Neural progenitor cell (in vitro differentiated cells): ENCODE data around the gene GNG12. TPM values are rescaled to one million over a fixed set of nuclear protein-coding genes. Genes with fewer than 3 reads are reported as not detected.

ENCODE experiments used
- DNase-seq: peaks from one replicate; pipeline ENCODE4 v3.0.0-alpha.2; 2016; ENCODE audit warnings: low spot score
- H2AFZ ChIP-seq: fragments of 200-600 bp; sonication (generic); replicated peaks from 2 replicates; pipeline ENCODE4 v1.6.1; 2016; ENCODE audit warnings: antibody characterized with exemption
- H3F3A ChIP-seq: fragments of 200-600 bp; sonication (generic); 2 replicates; pipeline ENCODE4 v1.6.1; 2016; ENCODE audit warnings: antibody characterized with exemption, low read depth
- H3K27ac ChIP-seq: fragments of 200-600 bp; sonication (generic); 2 replicates; pipeline ENCODE4 v1.5.1; 2016; ENCODE audit warnings: mild to moderate bottlenecking
- H3K27me3 ChIP-seq: fragments of 200-600 bp; sonication (generic); 2 replicates; pipeline ENCODE4 v1.6.1; 2016; ENCODE audit warnings: mild to moderate bottlenecking, moderate library complexity
- H3K36me3 ChIP-seq: fragments of 200-600 bp; sonication (generic); 2 replicates; pipeline ENCODE4 v1.5.1; 2016
- H3K4me1 ChIP-seq: fragments of 200-600 bp; sonication (generic); 2 replicates; pipeline ENCODE4 v1.6.1; 2016; ENCODE audit warnings: mixed run types
- H3K4me2 ChIP-seq: fragments of 200-600 bp; sonication (generic); 2 replicates; pipeline ENCODE4 v1.6.1; 2016
- H3K4me3 ChIP-seq: fragments of 200-600 bp; sonication (generic); 2 replicates; pipeline ENCODE4 v1.5.1; 2016
- H3K79me2 ChIP-seq: fragments of 200-600 bp; sonication (generic); 2 replicates; pipeline ENCODE4 v1.6.1; 2016; ENCODE audit warnings: low read depth
- H3K9ac ChIP-seq: fragments of 200-600 bp; sonication (generic); 2 replicates; pipeline ENCODE4 v1.6.1; 2016
- H3K9me3 ChIP-seq: fragments of 200-600 bp; sonication (generic); 2 replicates; pipeline ENCODE4 v1.5.1; 2016; ENCODE audit warnings: low read depth
- H4K20me1 ChIP-seq: fragments of 200-600 bp; sonication (generic); 2 replicates; pipeline ENCODE4 v1.6.1; 2016; ENCODE audit warnings: low read depth
- H3K27ac Mint-ChIP-seq: 3 replicates; pipeline ENCODE4 v1.8.0; 2021; ENCODE audit warnings: mixed read lengths
- H3K27me3 Mint-ChIP-seq: 2 replicates; pipeline ENCODE4 v1.8.0; 2022; ENCODE audit warnings: low read depth, mild to moderate bottlenecking, inconsistent platforms, moderate library complexity, mixed read lengths; ENCODE audit not compliant: insufficient read depth
- H3K36me3 Mint-ChIP-seq: 3 replicates; pipeline ENCODE4 v1.8.0; 2021; ENCODE audit warnings: mixed read lengths
- H3K4me1 Mint-ChIP-seq: 3 replicates; pipeline ENCODE4 v1.8.0; 2021; ENCODE audit warnings: mixed read lengths
- H3K4me3 Mint-ChIP-seq: 3 replicates; pipeline ENCODE4 v1.8.0; 2021; ENCODE audit warnings: mild to moderate bottlenecking, moderate library complexity, mixed read lengths
- H3K9me3 Mint-ChIP-seq: 3 replicates; pipeline ENCODE4 v1.8.0; 2020; ENCODE audit warnings: mixed read lengths
- CTCF ChIP-seq: fragments of 200-600 bp; sonication (generic); IDR thresholded peaks from 2 replicates; pipeline ENCODE4 v1.5.1; 2017; ENCODE audit warnings: antibody characterized with exemption, mild to moderate bottlenecking
- EZH2 ChIP-seq: fragments of 200-600 bp; sonication (generic); IDR thresholded peaks from 2 replicates; pipeline ENCODE4 v1.6.1; 2017; ENCODE audit warnings: antibody characterized with exemption, mild to moderate bottlenecking, moderate library complexity
- EZH2phosphoT487 ChIP-seq: fragments of 200-600 bp; sonication (generic); IDR thresholded peaks from 2 replicates; pipeline ENCODE4 v1.6.1; 2017; ENCODE audit warnings: antibody characterized with exemption
- total RNA-seq: library from RNA; depleted of rRNA; stranded (reverse); fragments of >200 nt; gene quantifications from 2 replicates; pipeline ENCODE4 v1.2.3, GENCODE V29; 2015; ENCODE audit warnings: low replicate concordance

Gene GNG12
- total RNA-seq, 1 donor from 2014 or later, result 44.5 TPM

GRCh38 chr1:67879485-67879884, 46.2 kb upstream of the GNG12 start:
- no peaks in the 10 kb centered on the region for H3K27me3 ChIP-seq
- no peak overlapping the region for H2AFZ ChIP-seq
- H3K79me2 ChIP-seq, result no peaks in the 10 kb centered on the region
- no peak overlapping the region for H3K4me3 Mint-ChIP-seq
- peaks cover 3% of the 10 kb centered on the region for H3K9me3 Mint-ChIP-seq
- no peak overlapping the region for H3K27ac Mint-ChIP-seq
- no peaks in the 10 kb centered on the region for H3K36me3 Mint-ChIP-seq
- H4K20me1 ChIP-seq, result no peaks in the 10 kb centered on the region
- H3K9me3 ChIP-seq, result no peaks in the 10 kb centered on the region
- no peak overlapping the region for H3K9ac ChIP-seq
- H3K4me3 ChIP-seq, result no peak overlapping the region
- H3K4me1 ChIP-seq, result no peaks in the 10 kb centered on the region
- DNase-seq, result no peak
- H3F3A ChIP-seq, result no peaks in the 10 kb centered on the region
- no peak overlapping the region for H3K27ac ChIP-seq
- no peaks in the 10 kb centered on the region for H3K27me3 Mint-ChIP-seq
- H3K4me2 ChIP-seq, result no peak overlapping the region
- no peaks in the 10 kb centered on the region for H3K36me3 ChIP-seq
- no peak for TF ChIP-seq EZH2
- no peak for TF ChIP-seq CTCF
- TF ChIP-seq EZH2phosphoT487, result no peak
- H3K4me1 Mint-ChIP-seq, result peaks cover 4% of the 10 kb centered on the region

GRCh38 chr1:67874501-67875111, 41.3 kb upstream of the GNG12 start:
- H4K20me1 ChIP-seq, result no peaks in the 10 kb centered on the region
- H3K4me3 Mint-ChIP-seq, result no peak overlapping the region
- no peak overlapping the region for H3K4me2 ChIP-seq
- H3K27me3 ChIP-seq, result no peaks in the 10 kb centered on the region
- no peak overlapping the region for H2AFZ ChIP-seq
- H3K4me3 ChIP-seq, result no peak overlapping the region
- no peaks in the 10 kb centered on the region for H3K27me3 Mint-ChIP-seq
- no peaks in the 10 kb centered on the region for H3K36me3 ChIP-seq
- peaks cover 3% of the 10 kb centered on the region for H3K9me3 Mint-ChIP-seq
- H3K27ac ChIP-seq, result no peak overlapping the region
- H3K27ac Mint-ChIP-seq, result no peak overlapping the region
- H3F3A ChIP-seq, result no peaks in the 10 kb centered on the region
- H3K79me2 ChIP-seq, result no peaks in the 10 kb centered on the region
- no peak for DNase-seq
- H3K9me3 ChIP-seq, result no peaks in the 10 kb centered on the region
- no peak for TF ChIP-seq CTCF
- no peak for TF ChIP-seq EZH2phosphoT487
- no peak for TF ChIP-seq EZH2
- H3K9ac ChIP-seq, result no peak overlapping the region
- H3K36me3 Mint-ChIP-seq, result no peaks in the 10 kb centered on the region
- H3K4me1 Mint-ChIP-seq, result no peaks in the 10 kb centered on the region
- H3K4me1 ChIP-seq, result no peaks in the 10 kb centered on the region

GRCh38 chr1:67869233-67869632, 36.0 kb upstream of the GNG12 start:
- Histone ChIP-seq H3K4me2 (no peak overlapping the region), H3K36me3 (no peaks in the 10 kb centered on the region), H3K4me1 (no peaks in the 10 kb centered on the region), H3K79me2 (no peaks in the 10 kb centered on the region), H3K9ac (no peak overlapping the region), H3K4me3 (no peak overlapping the region), H2AFZ (no peak overlapping the region), H3K9me3 (no peaks in the 10 kb centered on the region), H3K27me3 (no peaks in the 10 kb centered on the region), H3K27ac (no peak overlapping the region), H4K20me1 (no peaks in the 10 kb centered on the region), H3F3A (no peaks in the 10 kb centered on the region)
- no peak overlapping the region for H3K27ac Mint-ChIP-seq
- no peaks in the 10 kb centered on the region for H3K4me1 Mint-ChIP-seq
- no peaks in the 10 kb centered on the region for H3K36me3 Mint-ChIP-seq
- no peaks in the 10 kb centered on the region for H3K9me3 Mint-ChIP-seq
- no peaks in the 10 kb centered on the region for H3K27me3 Mint-ChIP-seq
- TF ChIP-seq EZH2 (no peak), CTCF (no peak), EZH2phosphoT487 (no peak)
- H3K4me3 Mint-ChIP-seq, result no peak overlapping the region
- DNase-seq, result no peak
